Activated T-cell treated with anti-CD3 and anti-CD28 coated beads, Interleukin-2, amount 50 U/mL, for 4 hours (primary cell): ENCODE results near the gene ATP11A. TPM values are rescaled to one million over a fixed set of nuclear protein-coding genes. Genes with fewer than 3 reads are reported as not detected.

Experiments used
- ATAC-seq, 2 donors: fragments of 200-7000 bp; cut with Tn5 transposase; one replicate each; pipeline ENCODE4 v1.10.0; 2021
- DNase-seq: peaks from one replicate; pipeline ENCODE4 v3.0.0-alpha.2; 2020
- H3K27me3 Mint-ChIP-seq: one replicate; pipeline ENCODE4 v1.8.0; 2021; ENCODE audit warnings: low read depth, mixed read lengths
- H3K36me3 Mint-ChIP-seq: one replicate; pipeline ENCODE4 v1.8.0; 2022; ENCODE audit warnings: mixed read lengths; ENCODE audit not compliant: insufficient read depth
- H3K4me1 Mint-ChIP-seq: one replicate; pipeline ENCODE4 v1.8.0; 2021; ENCODE audit warnings: low read depth, mixed read lengths
- H3K4me3 Mint-ChIP-seq: one replicate; pipeline ENCODE4 v1.8.0; 2021; ENCODE audit warnings: mild to moderate bottlenecking, moderate library complexity, mixed read lengths
- H3K9me3 Mint-ChIP-seq: one replicate; pipeline ENCODE4 v1.8.0; 2021; ENCODE audit warnings: mixed read lengths
- total RNA-seq, 3 donors: library from RNA; stranded (reverse); gene quantifications; one replicate each; pipeline ENCODE4 v1.2.1, GENCODE V29; 2021

Gene ATP11A
- total RNA-seq, 3 donors from 2014 or later, result 34.7 to 40.8 (median 35.6) TPM

- H3K4me3 Mint-ChIP-seq, result no peak overlapping the region
- DNase-seq, result no peak
- H3K4me1 Mint-ChIP-seq, result peaks cover 6% of the 10 kb centered on the region
- H3K27me3 Mint-ChIP-seq, result peaks cover 34% of the 10 kb centered on the region
- no peaks in the 10 kb centered on the region for H3K36me3 Mint-ChIP-seq
- H3K9me3 Mint-ChIP-seq, result peaks cover 4% of the 10 kb centered on the region
- ATAC-seq, result no peak
Measured at GRCh38 chr13:112934078-112934477, 244.2 kb downstream of the ATP11A start.

Other genes with a start within 250 kb of the ATP11A start
- gene TUBGCP3, start 101.9 kb upstream of the ATP11A start, total RNA-seq, result 10 to 100 TPM; 51.8 to 54.6 (median 52.5) TPM